GM23338 (cell line): ENCODE results near the gene ZBTB7C. TPM values are rescaled to one million over a fixed set of nuclear protein-coding genes. Genes with fewer than 3 reads are reported as not detected.

ENCODE experiments used
- ATAC-seq: fragments of 200-7000 bp; cut with Tn5 transposase; 3 replicates; pipeline ENCODE4 v1.9.1; 2020
- DNase-seq: peaks from one replicate; pipeline ENCODE4 v3.0.0-alpha.2; 2015; ENCODE audit warnings: low spot score
- H2AFZ ChIP-seq: fragments of 200-600 bp; sonication (generic); 2 replicates; pipeline ENCODE4 v1.8.0; 2016; ENCODE audit warnings: antibody characterized with exemption, mild to moderate bottlenecking, moderate library complexity
- H3F3A ChIP-seq: fragments of 200-600 bp; sonication (generic); replicated peaks from 2 replicates; pipeline ENCODE4 v1.8.0; 2017; ENCODE audit warnings: antibody characterized with exemption, mixed run types, low read depth
- H3K27ac ChIP-seq: fragments of 200-600 bp; sonication (generic); 2 replicates; pipeline ENCODE4 v1.6.1; 2016; ENCODE audit warnings: low read depth
- H3K27me3 ChIP-seq: fragments of 200-600 bp; sonication (generic); 2 replicates; pipeline ENCODE4 v1.8.0; 2016; ENCODE audit warnings: mild to moderate bottlenecking, mixed run types, moderate library complexity; ENCODE audit not compliant: insufficient read depth
- H3K36me3 ChIP-seq: fragments of 200-600 bp; sonication (generic); 2 replicates; pipeline ENCODE4 v1.8.0; 2016; ENCODE audit warnings: mild to moderate bottlenecking; ENCODE audit not compliant: insufficient read depth
- H3K4me1 ChIP-seq: fragments of 200-600 bp; sonication (generic); 2 replicates; pipeline ENCODE4 v1.8.0; 2016; ENCODE audit warnings: mild to moderate bottlenecking, moderate library complexity; ENCODE audit not compliant: insufficient read depth
- H3K4me2 ChIP-seq: fragments of 200-600 bp; sonication (generic); 2 replicates; pipeline ENCODE4 v1.7.1; 2017; ENCODE audit warnings: mixed run types
- H3K4me3 ChIP-seq: fragments of 200-600 bp; sonication (generic); 2 replicates; pipeline ENCODE4 v1.6.1; 2016; ENCODE audit warnings: mixed run types
- H3K79me2 ChIP-seq: fragments of 200-600 bp; sonication (generic); replicated peaks from 2 replicates; pipeline ENCODE4 v1.8.0; 2017; ENCODE audit warnings: mild to moderate bottlenecking; ENCODE audit not compliant: insufficient read depth
- H3K9me2 ChIP-seq: fragments of 200-600 bp; sonication (generic); 2 replicates; pipeline ENCODE4 v1.8.0; 2017; ENCODE audit not compliant: insufficient read depth
- H4K20me1 ChIP-seq: fragments of 200-600 bp; sonication (generic); replicated peaks from 2 replicates; pipeline ENCODE4 v1.8.0; 2017; ENCODE audit warnings: mild to moderate bottlenecking; ENCODE audit not compliant: insufficient read depth
- H3K27ac Mint-ChIP-seq: 2 replicates; pipeline ENCODE4 v1.8.0; 2020; ENCODE audit warnings: inconsistent platforms, mild to moderate bottlenecking, moderate library complexity, mixed read lengths
- H3K27me3 Mint-ChIP-seq: 3 replicates; pipeline ENCODE4 v1.8.0; 2022; ENCODE audit warnings: low read depth, mild to moderate bottlenecking, moderate library complexity, mixed read lengths, inconsistent platforms; ENCODE audit not compliant: insufficient read depth, poor library complexity
- H3K36me3 Mint-ChIP-seq: 3 replicates; pipeline ENCODE4 v1.8.0; 2021; ENCODE audit warnings: low read depth, mild to moderate bottlenecking, inconsistent platforms, moderate library complexity, mixed read lengths
- H3K4me1 Mint-ChIP-seq: 3 replicates; pipeline ENCODE4 v1.8.0; 2020; ENCODE audit warnings: mild to moderate bottlenecking, inconsistent platforms, mixed read lengths
- H3K4me3 Mint-ChIP-seq: 3 replicates; pipeline ENCODE4 v1.8.0; 2021; ENCODE audit warnings: moderate library complexity, mild to moderate bottlenecking, inconsistent platforms, mixed read lengths
- H3K9me3 Mint-ChIP-seq: 3 replicates; pipeline ENCODE4 v1.8.0; 2020; ENCODE audit warnings: moderate library complexity, mild to moderate bottlenecking, inconsistent platforms, mixed read lengths
- CREB1 ChIP-seq: fragments of 250-450 bp; sonication (Bioruptor Pico); IDR thresholded peaks from 2 replicates; pipeline ENCODE4 v1.5.0; 2020; ENCODE audit warnings: low read depth, mild to moderate bottlenecking, moderate library complexity
- CTCF ChIP-seq, 2 experiments: fragments of 200-600 bp in 1 of 2; sonication (generic) in 1 of 2; conservative IDR thresholded peaks; 2 replicates each; pipeline versions ENCODE4 v1.5.1 to v1.6.1; 2016 to 2017; ENCODE audit warnings: antibody characterized with exemption in 2 of 2, low read depth in 2 of 2, mild to moderate bottlenecking in 2 of 2, moderate library complexity in 1 of 2
- EZH2 ChIP-seq: fragments of 200-600 bp; sonication (generic); IDR thresholded peaks from one replicate; pipeline ENCODE4 v1.8.0; 2017; ENCODE audit warnings: antibody characterized with exemption, mild to moderate bottlenecking, low read depth; ENCODE audit not compliant: unreplicated experiment
- EZH2phosphoT487 ChIP-seq: fragments of 200-600 bp; sonication (generic); IDR thresholded peaks from one replicate; pipeline ENCODE4 v1.8.1; 2018; ENCODE audit warnings: antibody characterized with exemption; ENCODE audit not compliant: unreplicated experiment
- JUNB ChIP-seq: IDR thresholded peaks from one replicate; pipeline ENCODE4 v1.6.1; 2016; ENCODE audit warnings: antibody characterized with exemption; ENCODE audit not compliant: unreplicated experiment
- NANOG ChIP-seq: IDR thresholded peaks from 2 replicates; pipeline ENCODE4 v1.6.1; 2016; ENCODE audit warnings: antibody characterized with exemption, borderline replicate concordance
- REST ChIP-seq: IDR thresholded peaks from one replicate; pipeline ENCODE4 v1.6.1; 2018; ENCODE audit warnings: antibody characterized with exemption; ENCODE audit not compliant: unreplicated experiment
- STAT1 ChIP-seq: IDR thresholded peaks from one replicate; pipeline ENCODE4 v1.6.1; 2016; ENCODE audit warnings: antibody characterized with exemption; ENCODE audit not compliant: unreplicated experiment
- ZNF114 ChIP-seq: fragments of 250-450 bp; sonication (Bioruptor Pico); IDR thresholded peaks from 2 replicates; pipeline ENCODE4 v1.5.0; 2020; ENCODE audit warnings: mild to moderate bottlenecking, moderate library complexity
- ZNF462 ChIP-seq: fragments of 250-450 bp; sonication (Bioruptor Pico); IDR thresholded peaks from 2 replicates; pipeline ENCODE4 v1.5.0; 2020; ENCODE audit warnings: mild to moderate bottlenecking, moderate library complexity
- polyA plus RNA-seq: library from polyadenylated mRNA; unstranded; fragments of >200 nt; fragmentation: Nextera tagmentation; extraction: Ambion mirVana; gene quantifications from 2 replicates; pipeline ENCODE4 v1.2.1, GENCODE V29; 2016
- total RNA-seq: library from RNA; depleted of rRNA; stranded (reverse); fragments of >200 nt; shearing (Covaris generic); gene quantifications from 2 replicates; pipeline ENCODE4 v1.2.3, GENCODE V29; 2014

ZBTB7C gene
- total and polyA plus RNA-seq, 2 experiments from 2014 or later = 0.03 to 0.14 TPM

GRCh38 chr18:48184118-48184517 is 225.1 kb downstream of the ZBTB7C start:
- Mint-ChIP-seq H3K4me1 (peaks cover 18% of the 10 kb centered on the region), H3K27me3 (no peaks in the 10 kb centered on the region), H3K27ac (no peak overlapping the region), H3K9me3 (no peaks in the 10 kb centered on the region), H3K4me3 (no peak overlapping the region; the same call in 2 of the 3 replicates), H3K36me3 (no peaks in the 10 kb centered on the region)
- no peak for TF ChIP-seq REST
- TF ChIP-seq CREB1 = no peak
- no peak for TF ChIP-seq JUNB
- no peak for TF ChIP-seq EZH2phosphoT487
- no peaks in the 10 kb centered on the region for H3K27me3 ChIP-seq
- no peaks in the 10 kb centered on the region for H3F3A ChIP-seq
- no peak overlapping the region for H3K4me3 ChIP-seq
- H3K4me1 ChIP-seq = peaks cover 14% of the 10 kb centered on the region
- H2AFZ ChIP-seq = no peak overlapping the region
- H3K4me2 ChIP-seq = no peak overlapping the region
- no peaks in the 10 kb centered on the region for H3K9me2 ChIP-seq
- ATAC-seq = no peak
- no peaks in the 10 kb centered on the region; the same call in 1 of the 2 replicates for H4K20me1 ChIP-seq
- DNase-seq = no peak
- no peak overlapping the region for H3K27ac ChIP-seq
- H3K36me3 ChIP-seq = no peaks in the 10 kb centered on the region
- H3K79me2 ChIP-seq = no peaks in the 10 kb centered on the region

GRCh38 chr18:48183613-48184012 is 225.6 kb downstream of the ZBTB7C start:
- H3K4me1 Mint-ChIP-seq = peaks cover 18% of the 10 kb centered on the region
- ATAC-seq (no peak), DNase-seq (no peak)
- Histone ChIP-seq H3K27me3 (no peaks in the 10 kb centered on the region), H4K20me1 (no peaks in the 10 kb centered on the region; the same call in 1 of the 2 replicates), H3F3A (no peaks in the 10 kb centered on the region), H3K4me3 (no peak overlapping the region), H3K4me1 (peaks cover 14% of the 10 kb centered on the region), H3K36me3 (no peaks in the 10 kb centered on the region), H3K4me2 (no peak overlapping the region), H3K9me2 (no peaks in the 10 kb centered on the region), H2AFZ (no peak overlapping the region), H3K27ac (no peak overlapping the region), H3K79me2 (no peaks in the 10 kb centered on the region)
- H3K36me3 Mint-ChIP-seq = no peaks in the 10 kb centered on the region
- H3K4me3 Mint-ChIP-seq = no peak overlapping the region
- no peak overlapping the region for H3K27ac Mint-ChIP-seq
- no peaks in the 10 kb centered on the region for H3K9me3 Mint-ChIP-seq
- no peaks in the 10 kb centered on the region for H3K27me3 Mint-ChIP-seq
- TF ChIP-seq ZNF114 (CRISPR knock-in tag) = no peak
- no peak for TF ChIP-seq ZNF462 (CRISPR knock-in tag)
- no peak for TF ChIP-seq JUNB
- TF ChIP-seq EZH2 = no peak
- no peak for TF ChIP-seq STAT1
- no peak for TF ChIP-seq CTCF (conservative IDR thresholded peaks at IDR 0.05; ENCODE audit: low read depth in 2 of 2)
- no peak for TF ChIP-seq NANOG
